HG02973 (cell line): ENCODE data around the gene R3HDM2.
"Not testable (repeated sequence)": the region's sequence is repeated elsewhere in the genome, so short reads cannot be mapped to it uniquely, and the experiment has no call there.

Experiments
- ATAC-seq: cut with Tn5 transposase; IDR thresholded peaks from one replicate; pipeline ENCODE4 v1.9.1; 2021; ENCODE audit warnings: moderate library complexity; ENCODE audit not compliant: unreplicated experiment

The R3HDM2 gene

DNA sequence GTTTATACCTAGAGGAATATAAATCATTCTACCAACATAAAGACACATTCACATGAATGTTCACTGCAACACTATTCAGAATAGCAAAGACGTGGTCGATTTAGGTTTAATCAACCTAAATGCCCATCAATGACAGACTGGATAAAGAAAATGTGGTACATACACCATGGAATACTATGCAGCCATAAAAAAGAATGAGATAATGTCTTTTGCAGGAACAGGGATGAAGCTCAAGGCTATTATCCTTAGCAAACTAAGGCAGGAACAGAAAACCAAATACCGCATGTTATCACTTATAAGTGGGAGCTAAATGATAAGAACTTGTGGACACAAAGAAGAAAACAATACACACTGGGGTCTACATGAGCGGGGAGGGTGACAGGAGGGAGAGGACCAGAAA lies 94.5 kb downstream of the R3HDM2 start:
- ATAC-seq: not testable (repeated sequence)

DNA sequence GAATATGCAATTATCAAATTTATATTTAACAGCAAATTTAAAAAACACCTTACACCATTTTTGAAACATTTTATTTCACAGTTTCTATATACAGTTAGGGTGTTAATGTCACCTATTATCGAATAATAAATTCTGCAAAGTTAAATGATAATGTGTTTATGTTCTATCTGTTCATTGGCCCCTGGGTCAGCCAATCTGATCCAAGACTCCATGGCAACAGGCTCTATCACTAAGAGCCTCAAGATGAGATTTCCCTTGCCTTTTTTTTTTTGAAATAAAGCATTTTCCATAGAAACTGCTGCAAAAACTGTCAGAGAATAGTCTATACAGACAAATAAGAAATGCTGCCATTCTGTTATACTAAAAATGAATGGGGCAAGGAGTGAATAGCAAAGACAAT lies 96.6 kb downstream of the R3HDM2 start:
- no peak for ATAC-seq

DNA sequence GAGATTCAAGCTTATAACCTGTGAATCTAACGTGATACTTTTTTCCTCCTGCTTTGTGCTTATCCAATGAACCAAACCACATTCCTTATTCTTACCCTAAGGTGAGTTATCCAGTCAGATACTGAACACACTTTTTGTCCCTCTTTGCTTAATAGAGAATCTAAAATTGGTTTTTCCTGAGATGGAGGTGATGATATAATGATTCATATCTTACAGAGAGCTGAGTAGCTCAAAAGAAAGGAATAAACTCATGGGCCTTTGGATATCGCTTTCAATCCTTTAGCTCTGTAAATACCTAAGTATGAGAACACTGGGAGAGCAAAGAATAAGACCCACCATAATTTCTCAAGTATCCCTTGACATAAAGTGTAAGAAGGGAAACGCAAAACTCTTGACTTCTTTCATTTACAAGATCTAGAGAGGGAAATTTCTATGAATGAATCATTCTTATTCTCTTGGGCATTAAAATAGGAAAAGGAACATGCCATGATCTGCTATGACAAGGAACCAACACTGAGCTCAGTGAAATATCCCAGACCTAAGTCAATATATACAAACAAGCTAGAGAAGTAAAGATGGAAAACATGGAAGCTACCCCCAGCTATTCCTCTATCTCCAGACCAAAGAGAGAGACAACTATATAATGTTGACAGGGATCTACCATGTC lies 98.1 kb downstream of the R3HDM2 start:
- no peak for ATAC-seq

DNA sequence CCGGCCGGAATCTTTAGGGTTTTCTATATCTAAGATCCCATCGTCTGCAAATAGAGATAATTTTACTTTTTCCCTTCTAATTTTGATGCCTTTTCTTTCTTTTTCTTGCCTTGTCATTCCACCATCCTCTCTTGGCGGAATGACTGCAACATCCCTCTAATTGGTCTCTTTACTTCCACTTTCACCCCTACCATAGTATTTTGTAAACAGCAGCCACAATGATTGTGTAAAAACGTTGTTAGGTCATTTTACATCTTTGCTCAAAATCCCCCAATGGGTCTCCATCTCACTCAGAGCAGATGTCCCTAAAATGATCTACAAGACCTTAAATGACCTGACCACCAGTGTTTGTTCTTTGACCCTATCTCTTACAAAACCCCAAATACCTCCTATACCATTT lies 99.9 kb downstream of the R3HDM2 start:
- ATAC-seq: no peak

DNA sequence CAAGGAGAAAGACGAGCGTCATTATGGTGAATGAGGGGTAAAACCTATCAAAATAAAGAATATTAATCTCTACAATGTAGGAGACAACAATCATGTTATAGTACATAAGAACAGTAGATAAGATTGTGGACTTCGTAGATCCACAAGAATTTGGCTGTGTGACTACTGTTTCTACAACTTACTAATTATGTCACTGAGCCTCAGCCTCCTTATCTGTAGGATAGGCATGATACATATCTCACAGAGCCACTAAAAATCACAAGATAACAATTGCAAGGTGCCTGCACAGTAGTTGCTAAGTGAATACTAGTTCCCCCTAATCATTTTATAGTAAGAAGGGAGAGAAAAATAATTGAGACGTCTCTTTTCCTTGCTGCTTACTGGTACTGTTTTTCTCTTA lies 101.6 kb downstream of the R3HDM2 start:
- ATAC-seq: no peak

DNA sequence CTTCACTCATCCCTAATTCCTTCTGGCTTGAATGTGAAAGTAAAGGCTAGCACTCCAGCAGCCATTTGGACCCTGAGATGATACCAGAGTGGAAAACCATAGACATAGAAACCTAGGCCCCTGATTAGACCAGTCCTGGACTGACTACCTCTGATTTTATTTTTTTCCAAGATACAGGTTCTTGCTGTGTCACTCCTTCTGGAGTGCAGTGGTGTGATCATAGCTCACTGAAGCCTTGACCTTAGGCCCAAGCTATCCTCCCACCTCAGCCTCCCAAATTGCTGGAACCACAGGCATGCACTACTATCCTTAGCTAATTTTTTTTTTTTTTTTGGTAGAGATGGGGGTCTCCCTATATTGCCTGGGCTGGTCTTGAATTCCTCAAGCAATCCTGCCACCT lies 105.4 kb downstream of the R3HDM2 start:
- ATAC-seq: no peak

DNA sequence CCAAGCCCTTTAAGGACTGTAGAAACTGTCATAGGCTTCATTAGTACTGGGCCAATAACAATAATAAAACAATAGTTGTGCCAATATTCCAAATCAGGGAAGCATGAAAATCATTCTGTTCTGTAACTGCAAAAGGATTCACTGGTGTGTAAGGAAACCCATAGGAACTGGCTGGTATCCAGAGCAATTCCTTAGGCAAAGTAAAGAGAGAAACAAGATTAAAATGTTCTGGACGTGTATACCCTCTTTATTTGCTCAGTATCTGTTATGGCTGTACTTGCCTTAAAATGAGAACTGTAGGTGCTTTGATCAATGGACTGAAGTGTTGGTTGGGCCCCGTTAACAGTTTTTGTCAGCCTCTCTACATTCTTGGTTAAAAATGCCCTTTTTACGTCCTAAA lies 107.4 kb downstream of the R3HDM2 start:
- no peak for ATAC-seq

DNA sequence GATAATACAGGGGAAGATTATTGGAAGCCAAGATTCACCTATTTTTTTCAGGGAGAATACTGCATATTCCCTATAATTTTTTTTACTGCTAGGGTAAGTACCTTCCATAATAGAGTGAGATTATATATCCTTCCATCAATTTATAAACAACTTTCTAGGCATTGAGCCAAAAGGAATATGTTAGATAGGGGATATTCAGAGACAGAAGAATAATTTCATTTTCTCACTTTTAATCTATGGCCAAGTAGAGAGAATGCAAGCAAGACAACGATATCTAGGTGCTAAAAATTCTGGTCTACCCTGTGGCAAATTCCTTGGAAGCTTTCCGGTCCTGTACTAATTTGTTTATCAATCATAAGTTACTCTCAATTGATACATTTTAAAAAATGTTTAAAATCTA lies 110.2 kb downstream of the R3HDM2 start:
- no peak for ATAC-seq

DNA sequence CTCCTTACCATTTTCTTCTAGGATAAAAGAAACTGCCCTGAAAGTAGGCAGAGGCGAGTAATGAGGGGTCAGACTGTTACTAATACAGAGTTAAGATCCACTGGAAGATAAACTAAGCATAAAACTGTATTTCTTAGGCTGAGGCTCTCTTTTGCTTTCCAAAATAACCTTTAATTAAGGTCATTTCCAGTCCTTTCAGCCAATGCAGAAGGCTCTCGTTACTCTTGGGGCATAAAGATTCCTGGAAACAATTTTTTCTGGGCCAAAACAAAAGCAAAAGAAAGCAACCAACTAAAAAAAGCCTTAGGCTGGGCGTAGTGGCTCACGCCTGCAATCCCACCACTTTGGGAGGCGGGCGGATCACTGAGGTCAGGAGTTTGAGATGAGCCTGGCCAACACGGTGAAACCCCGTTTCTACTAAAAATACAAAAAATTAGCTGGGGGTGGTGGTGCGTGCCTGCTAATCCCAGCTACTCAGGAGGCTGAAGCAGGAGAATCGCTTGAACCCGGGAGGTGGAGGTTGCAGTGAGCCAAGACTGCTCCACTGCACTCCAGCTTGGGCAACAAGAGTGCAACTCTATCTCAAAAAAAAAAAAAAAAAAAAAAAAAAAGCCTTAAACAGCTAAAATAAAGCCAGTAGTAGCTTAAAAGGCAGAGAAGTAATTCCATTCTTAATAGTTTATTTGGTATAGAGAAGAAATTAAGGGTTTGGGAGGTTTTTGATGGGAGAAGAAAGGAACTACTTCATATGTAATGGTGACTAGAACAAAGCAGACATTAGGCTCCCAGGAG lies 111.0 kb downstream of the R3HDM2 start:
- ATAC-seq: no peak

DNA sequence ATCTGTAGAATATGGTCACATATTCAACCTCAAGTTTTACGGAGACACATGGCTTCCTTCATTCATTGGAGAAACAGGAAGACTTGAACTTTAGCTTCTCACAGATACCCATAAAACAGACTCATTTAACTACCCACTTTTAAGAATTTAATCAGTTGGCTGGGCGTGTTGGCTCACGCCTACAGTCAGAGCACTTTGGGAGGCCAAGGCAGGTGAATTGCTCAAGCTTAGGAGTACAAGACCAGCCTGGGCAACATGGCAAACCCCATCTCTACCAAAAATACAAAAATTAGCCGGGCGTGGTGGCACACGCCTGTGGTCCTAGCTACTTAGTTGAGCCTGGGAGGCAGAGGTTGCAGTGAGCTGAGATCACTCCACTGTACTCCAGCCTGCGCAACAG lies 115.2 kb downstream of the R3HDM2 start:
- ATAC-seq: no peak

DNA sequence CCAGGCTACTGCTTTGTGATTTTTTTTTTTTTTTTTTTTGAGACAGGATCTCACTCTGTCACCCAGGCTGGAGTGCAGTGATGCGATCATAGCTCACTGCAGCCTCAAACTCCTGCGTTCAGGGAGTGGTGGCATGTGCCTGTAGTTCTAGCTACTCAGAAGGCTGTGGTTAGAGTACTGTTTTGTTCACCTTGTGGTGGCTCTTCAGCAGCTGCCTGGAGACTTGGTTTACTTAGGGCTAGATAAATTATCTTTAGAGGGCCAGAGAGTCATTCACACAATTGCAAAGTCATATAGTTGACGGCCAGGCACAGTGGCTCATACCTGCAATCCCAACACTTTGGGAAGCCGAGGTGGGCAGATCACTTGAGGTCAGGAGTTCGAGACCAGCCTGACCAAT lies 118.6 kb downstream of the R3HDM2 start:
- not testable (repeated sequence) for ATAC-seq

DNA sequence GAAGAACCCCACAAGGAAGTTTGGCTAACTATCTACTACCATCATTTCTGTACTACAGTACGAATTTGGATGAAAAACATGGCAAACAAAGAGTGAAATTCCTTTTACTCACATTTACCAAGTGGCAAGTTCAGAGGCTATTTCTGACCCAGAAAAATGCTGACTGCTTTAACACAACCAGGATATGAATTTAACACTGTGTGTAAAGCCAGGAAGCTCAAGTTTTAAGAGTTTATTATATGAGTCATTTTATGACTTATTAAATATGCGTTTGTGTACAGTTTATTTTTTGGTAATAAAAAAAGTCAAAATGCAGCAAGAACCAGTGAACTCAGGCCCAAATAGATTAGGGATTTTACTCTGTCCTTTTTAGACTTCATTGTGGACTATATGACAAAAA lies 121.4 kb downstream of the R3HDM2 start:
- no peak for ATAC-seq

DNA sequence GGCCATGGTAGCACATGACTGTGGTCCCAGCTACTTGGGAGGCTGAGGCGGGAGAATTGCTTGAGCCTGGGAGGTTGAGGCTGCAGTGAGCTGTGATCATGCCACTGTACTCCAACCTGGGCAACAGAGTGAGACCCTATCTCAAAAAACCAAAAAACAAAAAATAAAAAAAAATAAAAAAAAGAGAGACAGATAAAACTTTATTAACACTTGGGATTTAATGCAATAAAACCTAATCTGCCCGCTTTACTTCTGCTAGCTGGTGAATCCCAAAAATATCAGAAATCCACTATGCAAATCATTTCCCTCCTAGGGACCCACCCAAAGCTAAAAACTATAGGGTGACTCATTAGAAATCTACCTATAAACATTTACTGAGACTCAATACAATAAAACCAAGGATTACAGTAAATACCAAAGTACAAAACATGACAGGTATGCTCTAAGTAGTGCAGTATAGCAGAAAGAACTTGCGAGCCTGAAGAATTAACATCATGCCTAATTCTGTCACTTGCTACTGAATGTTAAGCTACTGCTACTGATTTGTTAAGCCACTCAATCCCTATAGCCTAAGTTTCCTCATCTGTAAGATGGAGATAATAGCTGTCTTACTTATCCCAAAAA lies 129.8 kb downstream of the R3HDM2 start:
- no peak for ATAC-seq

DNA sequence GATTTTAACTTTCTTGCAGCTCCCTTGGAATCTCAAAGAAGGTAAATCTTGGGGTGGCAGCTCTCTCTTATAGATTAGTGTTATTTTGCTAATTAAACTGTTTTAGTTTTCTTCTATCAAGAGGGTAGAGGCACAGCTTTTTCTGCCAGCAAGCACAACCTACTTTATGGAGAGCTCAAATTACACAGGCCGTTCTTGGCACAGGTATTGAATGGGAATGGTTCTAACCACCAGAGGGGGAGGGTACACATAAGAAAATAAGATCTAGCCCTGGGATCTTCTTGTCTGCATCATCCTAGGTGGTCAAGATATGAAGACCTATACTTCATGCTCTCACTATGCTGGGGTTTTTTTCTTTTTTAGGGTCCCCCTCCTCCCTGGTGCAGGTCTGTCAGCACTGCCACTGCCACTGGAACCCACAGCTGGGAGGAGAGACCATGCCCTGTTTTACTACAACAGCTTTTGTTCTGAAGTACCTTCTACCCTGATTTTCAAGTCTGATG lies 131.3 kb downstream of the R3HDM2 start:
- ATAC-seq: no peak

DNA sequence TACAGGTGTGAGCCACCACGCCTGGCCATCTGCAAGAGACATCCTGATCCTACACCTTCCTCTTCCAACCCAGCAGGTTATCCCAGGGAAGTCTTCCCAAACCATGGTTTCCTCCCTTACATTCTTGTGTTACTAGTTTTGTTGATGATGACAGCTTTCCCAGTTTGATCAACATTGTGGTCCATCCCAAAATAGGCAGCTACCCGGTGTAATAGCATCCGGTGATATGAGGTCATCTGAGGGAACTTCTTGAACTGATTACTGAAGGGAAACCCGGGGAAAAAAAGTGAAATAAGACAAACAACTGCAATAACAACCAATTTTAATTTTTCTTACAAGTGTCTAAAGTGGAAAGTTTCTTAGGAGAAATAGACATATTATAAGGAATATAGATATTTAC lies 134.6 kb downstream of the R3HDM2 start:
- no peak for ATAC-seq

DNA sequence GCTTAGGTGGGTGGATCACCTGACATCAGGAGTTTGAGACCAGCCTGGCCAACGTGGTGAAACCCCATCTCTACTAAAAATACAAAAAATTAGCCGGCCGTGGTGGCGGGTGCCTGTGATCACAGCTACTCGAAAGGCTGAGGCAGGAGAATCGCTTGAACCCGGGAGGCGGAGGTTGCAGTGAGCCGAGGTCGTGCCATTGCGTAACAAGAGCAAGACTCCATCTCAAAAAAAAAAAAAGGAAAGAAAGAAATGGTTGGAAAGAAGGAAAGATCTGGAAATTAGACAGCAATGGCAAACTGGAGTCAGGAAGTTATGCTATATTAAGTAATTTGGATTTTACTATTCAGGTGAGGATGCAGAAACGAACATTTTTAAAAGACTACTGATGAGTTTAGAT lies 148.8 kb downstream of the R3HDM2 start:
- ATAC-seq: not testable (repeated sequence)

DNA sequence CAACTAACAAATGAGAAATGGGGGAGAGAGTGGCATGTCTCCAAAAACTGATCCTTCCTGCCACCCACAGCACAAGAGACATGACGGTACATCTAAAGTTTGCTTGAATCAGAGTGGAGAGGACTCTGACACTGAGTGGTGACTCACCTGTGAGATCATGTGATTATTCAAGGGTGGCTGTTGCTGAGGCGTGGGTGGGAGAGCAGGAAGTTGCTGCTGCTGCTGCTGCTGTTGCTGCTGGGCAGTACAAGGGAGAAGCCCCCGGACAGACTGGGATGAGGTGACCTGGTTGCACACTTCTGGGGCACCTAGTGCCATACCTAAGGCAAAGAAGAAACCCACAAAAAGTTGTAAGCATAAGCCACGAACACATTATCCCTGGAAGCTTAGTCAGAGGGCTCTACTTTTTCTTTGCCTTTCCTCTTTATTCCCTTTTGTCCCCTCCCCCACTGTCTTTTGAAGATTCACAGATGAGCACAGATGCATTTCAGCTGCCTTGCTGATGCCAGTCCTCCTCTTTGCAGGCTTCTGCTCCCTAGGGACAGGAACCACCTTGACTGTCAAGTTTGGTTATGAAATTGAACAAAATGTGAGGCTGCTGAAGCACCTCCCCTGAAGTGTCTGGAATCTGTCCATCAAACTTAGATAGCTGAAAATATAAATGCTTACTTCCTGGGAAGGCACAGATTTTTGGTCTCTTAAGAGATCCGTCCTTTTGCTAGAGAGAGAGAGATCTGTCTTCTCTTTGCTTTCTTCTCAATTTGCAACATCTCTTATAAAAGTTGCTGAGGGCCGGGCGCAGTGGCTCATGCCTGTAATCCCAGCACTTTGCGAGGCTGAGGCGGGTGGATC lies 150.4 kb downstream of the R3HDM2 start:
- ATAC-seq: peak; percentile 88

DNA sequence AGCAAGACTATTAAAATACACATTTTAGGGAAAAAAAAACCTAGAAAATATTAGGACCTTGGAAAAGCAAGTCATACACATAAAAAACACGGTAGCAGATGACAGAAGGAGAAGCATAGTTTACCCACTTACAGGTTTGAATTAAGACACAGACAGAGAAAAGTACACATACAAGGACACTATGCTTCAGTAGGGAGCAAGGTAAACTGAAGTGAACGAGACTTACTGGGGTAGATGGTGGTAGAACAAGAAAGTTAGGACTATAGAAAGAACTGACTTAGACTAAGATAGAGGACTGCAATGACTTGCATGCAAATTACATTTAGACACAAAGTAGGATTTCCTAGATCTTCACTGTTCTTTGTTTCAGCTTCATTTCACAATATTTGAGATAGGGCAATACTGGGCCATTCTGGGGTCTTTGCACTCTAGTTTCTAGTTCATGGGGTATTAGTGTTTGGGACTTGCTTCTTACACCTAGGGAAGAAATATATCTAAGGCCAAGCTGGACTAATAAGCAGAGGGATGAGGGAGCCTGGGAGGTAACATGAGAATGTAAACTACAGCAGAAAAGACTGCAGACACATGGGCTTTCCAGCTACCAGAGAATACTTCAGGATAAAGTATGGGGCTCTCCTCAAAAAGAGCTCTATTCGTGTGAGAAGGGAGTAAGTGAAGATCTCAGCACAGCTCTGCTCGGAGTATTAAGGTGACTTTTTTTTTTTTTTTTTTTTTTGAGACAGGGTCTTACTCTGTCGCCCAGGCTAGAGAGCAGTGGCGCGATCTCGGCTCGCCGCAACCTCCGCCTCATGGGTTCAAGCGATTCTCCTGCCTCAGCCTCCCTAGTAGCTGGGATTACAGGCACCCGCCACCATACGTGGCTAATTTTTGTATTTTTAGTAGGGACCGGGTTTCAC lies 152.1 kb downstream of the R3HDM2 start:
- ATAC-seq: no peak

DNA sequence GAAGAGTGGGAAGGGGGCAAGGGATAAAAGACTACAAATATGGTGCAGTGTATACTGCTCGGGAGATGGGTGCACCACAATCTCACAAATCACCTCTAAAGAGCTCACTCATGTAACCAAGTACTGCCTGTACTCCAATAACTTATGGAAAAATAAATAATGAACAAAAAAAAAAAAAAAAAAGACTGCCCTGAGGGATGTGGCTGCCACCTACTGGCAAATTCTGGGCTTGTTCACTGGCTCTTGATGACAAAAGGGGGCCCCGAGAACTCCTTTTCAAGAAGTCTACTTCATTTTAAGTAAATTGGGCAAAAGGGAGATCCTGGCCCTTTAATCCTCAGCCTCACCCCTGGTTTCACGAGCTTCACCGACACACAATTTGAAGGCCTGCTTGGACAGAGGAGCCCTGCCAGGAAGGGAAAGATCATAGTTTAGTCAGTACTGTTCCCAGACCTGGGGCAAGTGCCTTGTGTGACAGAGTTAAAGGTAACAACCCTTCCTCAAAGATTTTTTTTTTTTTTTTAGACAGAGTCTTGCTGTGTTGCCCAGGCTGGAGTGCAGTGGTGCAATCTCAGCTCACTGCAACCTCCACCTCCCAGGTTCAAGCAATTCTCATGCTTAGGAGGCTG lies 153.8 kb downstream of the R3HDM2 start:
- ATAC-seq: no peak

DNA sequence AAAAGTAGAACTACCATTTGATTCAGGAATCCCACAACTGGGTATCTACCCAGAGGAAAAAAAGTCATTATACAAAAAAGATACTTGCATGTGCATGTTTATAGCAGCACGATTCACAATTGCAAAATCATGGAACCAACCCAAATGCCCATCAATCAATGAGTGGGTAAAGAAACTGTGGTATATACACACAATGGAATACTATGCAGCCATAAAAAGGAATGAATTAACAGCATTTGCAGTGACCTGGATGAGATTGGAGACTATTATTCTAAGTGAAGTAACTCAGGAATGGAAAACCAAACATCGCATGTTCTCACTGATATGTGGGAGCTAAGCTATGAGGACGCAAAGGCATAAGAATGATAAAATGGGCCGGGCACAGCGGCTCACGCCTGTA lies 154.6 kb downstream of the R3HDM2 start:
- ATAC-seq: not testable (repeated sequence)
